ENCODE results near the gene COL1A2. TPM values are rescaled to one million over a fixed set of nuclear protein-coding genes. Genes with fewer than 3 reads are reported as not detected.
A peak's percentile ranks its signal among the peaks of the same experiment; 100 is the strongest.

COL1A2 gene
- total and polyA plus RNA-seq, 2 of the 4 experiments (the other 2 are of a cell fraction) = 1,211 to 4,454 TPM

DNA sequence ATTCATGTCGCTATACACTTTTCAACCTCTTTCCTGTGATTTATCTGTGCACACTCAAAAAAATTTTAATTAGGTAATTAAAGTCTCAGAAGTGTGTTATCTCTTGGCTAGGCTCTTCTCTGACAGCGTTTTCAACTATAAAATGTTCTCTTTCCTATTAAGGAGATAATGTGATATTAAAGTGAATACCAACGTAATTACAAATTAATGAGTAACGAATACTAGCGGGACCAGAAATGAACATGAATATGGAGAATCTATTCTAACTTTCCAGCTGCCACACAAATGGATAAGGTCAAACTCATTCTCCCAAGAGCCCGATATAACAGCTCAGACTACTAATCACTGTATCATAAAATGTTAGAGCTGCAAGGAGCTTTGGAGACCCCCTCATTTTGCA lies 12.0 kb downstream of the COL1A2 start:
- ChIA-PET POLR2A (ENCODE audit: unreplicated experiment) (interaction anchor here (1.0 kb wide), 1 partner anchor 109 kb away, joined by 5 read pairs; no protein-coding TSS in a partner anchor), CTCF (interaction anchor here (0.7 to 1.1 kb wide), 2 partner anchors 11 to 1059 kb away, joined by 3 read pairs; no protein-coding TSS in a partner anchor)
- Histone ChIP-seq H4K5ac (ENCODE audit: low read depth, low read length) (peak overlapping the region; percentile 72; the same call in 1 of the 2 replicates), H2BK120ac (ENCODE audit: low read depth, low read length) (peak overlapping the region; percentile 38; the same call in 1 of the 2 replicates), H3K56ac (ENCODE audit: extremely low read depth, insufficient read depth, low read length) (peak overlapping the region; percentile 62; the same call in 1 of the 2 replicates), H3K4me1 (ENCODE audit: control insufficient read depth, insufficient read depth, low read length) (peaks cover 27% of the 10 kb centered on the region), H2AFZ (replicated peaks; ENCODE audit: low read length, poor library complexity) (no peak overlapping the region), H3K9ac (ENCODE audit: low read depth, low read length) (peak overlapping the region; percentile 73), H2AK5ac (ENCODE audit: low read depth, low read length) (no peak overlapping the region), H3K36me3 (ENCODE audit: control insufficient read depth, insufficient read depth, low read length) (peaks cover 86% of the 10 kb centered on the region), H3K27ac (ENCODE audit: insufficient read depth, low read length) (peak overlapping the region; percentile 98; the same call in 1 of the 2 replicates), H3K4me2 (ENCODE audit: low read depth, low read length) (peak overlapping the region; percentile 76), H4K8ac (ENCODE audit: low read depth in 2 of 2, low read length in 2 of 2) (peak overlapping the region in 1 of 2 experiments; percentile 50; a peak in 1 of 4 replicates), H3K14ac (replicated peaks; ENCODE audit: low read depth, low read length) (peak overlapping the region; percentile 73; the same call in 1 of the 2 replicates), H3K9me1 (ENCODE audit: insufficient read depth, low read length) (no peaks in the 10 kb centered on the region; the same call in 1 of the 2 replicates), H3K18ac (ENCODE audit: low read depth, low read length) (peak overlapping the region; percentile 87), H2AK9ac (replicated peaks; ENCODE audit: low read depth, low read length, poor library complexity) (no peak overlapping the region), H2BK15ac (ENCODE audit: low read depth, low read length) (no peak overlapping the region), H4K20me1 (ENCODE audit: insufficient read depth, low read length) (peaks cover 35% of the 10 kb centered on the region; the same call in 1 of the 2 replicates), H3K79me1 (ENCODE audit: low read depth in 1 of 2, low read length in 2 of 2) (peaks cover 8 to 41% of the 10 kb centered on the region in 2 experiments; a peak in 3 of 4 replicates), H2BK5ac (ENCODE audit: low read depth, low read length, poor library complexity, severe bottlenecking) (peak overlapping the region; percentile 99), H3K9me3 (ENCODE audit: control insufficient read depth, insufficient read depth, low read length) (no peaks in the 10 kb centered on the region), H2BK20ac (ENCODE audit: low read depth, low read length) (no peak overlapping the region), H3K4ac (ENCODE audit: low read depth, low read length) (0 out of 2 replicates have a peak overlapping the region, but pooled peaks have one; percentile 44), H3K4me3 (ENCODE audit: insufficient read depth, low read depth, low read length) (no peak overlapping the region), H3K23ac (ENCODE audit: low read depth, low read length) (peak overlapping the region; percentile 67; the same call in 1 of the 2 replicates), H3K27me3 (ENCODE audit: control insufficient read depth, insufficient read depth, low read length) (no peaks in the 10 kb centered on the region), H4K91ac (ENCODE audit: insufficient read depth, low read depth, low read length) (0 out of 2 replicates have a peak overlapping the region, but pooled peaks have one; percentile 37)
- WGBS, 2 experiments (ENCODE audit: extremely low coverage in 2 of 2, insufficient read length in 1 of 2) = no CpG with 5 or more reads among the region's 6 CpGs
- ATAC-seq (ENCODE audit: low read depth) (no peak), DNase-seq (no peak)
- TF ChIP-seq, protein P1, sequence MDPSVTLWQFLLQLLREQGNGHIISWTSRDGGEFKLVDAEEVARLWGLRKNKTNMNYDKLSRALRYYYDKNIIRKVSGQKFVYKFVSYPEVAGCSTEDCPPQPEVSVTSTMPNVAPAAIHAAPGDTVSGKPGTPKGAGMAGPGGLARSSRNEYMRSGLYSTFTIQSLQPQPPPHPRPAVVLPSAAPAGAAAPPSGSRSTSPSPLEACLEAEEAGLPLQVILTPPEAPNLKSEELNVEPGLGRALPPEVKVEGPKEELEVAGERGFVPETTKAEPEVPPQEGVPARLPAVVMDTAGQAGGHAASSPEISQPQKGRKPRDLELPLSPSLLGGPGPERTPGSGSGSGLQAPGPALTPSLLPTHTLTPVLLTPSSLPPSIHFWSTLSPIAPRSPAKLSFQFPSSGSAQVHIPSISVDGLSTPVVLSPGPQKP (IDR thresholded peaks at IDR 0.05; ENCODE audit: borderline replicate concordance, low read depth, low read length) = no peak
- no peak for TF ChIP-seq MXI1 (IDR thresholded peaks at IDR 0.05; ENCODE audit: borderline replicate concordance, low read depth, low read length)
- no peak for TF ChIP-seq NFE2L2 (IDR thresholded peaks at IDR 0.05; ENCODE audit: low read depth, low read length)
- TF ChIP-seq POLR2A (IDR thresholded peaks at IDR 0.05; ENCODE audit: low read depth, low read length) = 0 out of 2 replicates have a peak, but pooled peaks have one; percentile 13
- no peak for TF ChIP-seq RFX5 (IDR thresholded peaks at IDR 0.05; ENCODE audit: low read depth, low read length)
- intact Hi-C loops (cut with micrococcal nuclease) (no loop called here), in situ Hi-C loops (cut with MboI; ENCODE audit: low sequenced_read_pairs) (no loop called here), dilution Hi-C loops (cut with HindIII; ENCODE audit: low sequenced_read_pairs, unreplicated experiment) (no loop called here)
- BruUV-seq (replicated peaks) = no TSS peak
